Natural killer cell treated with Interleukin-12 subunit alpha and Interleukin-12 subunit beta and Interleukin-15 and Interleukin-18, amount 100 ng/mL, for 72 hours (primary cell): ENCODE data around the gene ZSCAN26. TPM values are rescaled to one million over a fixed set of nuclear protein-coding genes. Genes with fewer than 3 reads are reported as not detected.
"Not testable (repeated sequence)": the region's sequence is repeated elsewhere in the genome, so short reads cannot be mapped to it uniquely, and the experiment has no call there.

Experiments
- ATAC-seq, 2 donors: fragments of 150-1000 bp; cut with Tn5 transposase in 1 of 2; sonication (Bioruptor Pico), chemical (Tn5 transposase) in 1 of 2; 2 replicates each; pipeline ENCODE4 v1.10.0; 2021
- DNase-seq: peaks from one replicate; pipeline ENCODE4 v3.0.0; 2022; ENCODE audit warnings: low spot score
- H3K27ac Mint-ChIP-seq, 2 donors: 1 replicate in 1 of 2; 2 replicates in 1 of 2; pipeline ENCODE4 v1.8.0; 2022; ENCODE audit warnings: mixed read lengths in 2 of 2, mild to moderate bottlenecking in 1 of 2, moderate library complexity in 1 of 2
- H3K27me3 Mint-ChIP-seq, 2 donors: 1 replicate in 1 of 2; 2 replicates in 1 of 2; pipeline ENCODE4 v1.8.0; 2022; ENCODE audit warnings: mixed read lengths in 2 of 2
- H3K36me3 Mint-ChIP-seq: one replicate; pipeline ENCODE4 v1.8.0; 2022; ENCODE audit warnings: mixed read lengths
- H3K4me1 Mint-ChIP-seq, 2 donors: 1 replicate in 1 of 2; 2 replicates in 1 of 2; pipeline ENCODE4 v1.8.0; 2022; ENCODE audit warnings: low read depth in 2 of 2, mixed read lengths in 2 of 2, mild to moderate bottlenecking in 1 of 2
- H3K4me3 Mint-ChIP-seq: one replicate; pipeline ENCODE4 v1.8.0; 2022; ENCODE audit warnings: mixed read lengths
- H3K9me3 Mint-ChIP-seq: 2 replicates; pipeline ENCODE4 v1.8.0; 2022; ENCODE audit warnings: mixed read lengths
- total RNA-seq, 2 donors: library from RNA; stranded (reverse); gene quantifications; one replicate each; pipeline ENCODE4 v1.2.3, GENCODE V29; 2022

Gene ZSCAN26
- total RNA-seq, 2 donors from 2014 or later, result 6.7 to 8.3 TPM

DNA sequence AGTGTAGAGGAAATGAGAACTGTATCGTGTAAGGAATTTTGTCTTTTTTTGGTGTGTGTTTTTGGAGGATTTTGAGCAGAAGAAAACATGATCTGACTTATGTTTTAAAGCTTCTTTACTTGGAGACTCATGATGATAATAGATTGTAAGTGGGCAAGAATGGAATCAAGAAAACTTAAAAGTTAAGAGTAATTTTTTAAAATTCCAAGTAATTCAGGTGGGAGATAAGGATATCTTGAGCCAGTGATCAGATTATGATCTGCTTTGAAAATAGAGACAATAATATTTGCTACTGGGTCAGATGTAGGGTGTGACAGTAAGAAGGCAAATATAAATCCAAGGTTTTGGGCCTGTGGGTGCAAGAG is 734 bp downstream of the ZSCAN26 start:
- no peak overlapping the region for H3K4me3 Mint-ChIP-seq
- no peaks in the 10 kb centered on the region for H3K36me3 Mint-ChIP-seq
- peaks cover 6 to 14% of the 10 kb centered on the region in 2 donors for H3K4me1 Mint-ChIP-seq
- DNase-seq, result no peak
- peaks cover 7 to 9% of the 10 kb centered on the region in 2 donors for H3K27me3 Mint-ChIP-seq
- no peak for ATAC-seq
- no peaks in the 10 kb centered on the region for H3K9me3 Mint-ChIP-seq
- no peak overlapping the region for H3K27ac Mint-ChIP-seq

DNA sequence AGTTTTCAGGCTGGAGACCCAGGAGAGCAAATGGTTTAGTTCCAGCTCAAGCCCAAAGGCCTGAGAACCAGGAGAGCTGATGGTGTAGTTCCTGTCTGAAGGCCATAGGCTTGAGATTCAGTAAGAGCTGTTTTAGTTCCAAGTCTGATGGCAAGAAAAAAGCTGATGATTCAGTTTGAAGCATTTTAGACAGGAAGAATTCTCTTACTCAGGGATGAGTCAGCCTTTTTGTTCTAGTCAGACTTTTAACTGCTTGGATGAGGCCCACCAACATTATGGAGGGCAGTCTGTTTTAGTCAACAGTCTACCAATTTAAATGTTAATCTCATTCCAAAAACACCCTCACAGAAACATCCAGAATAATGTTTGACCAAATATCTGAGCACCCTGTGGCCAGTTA is 2.5 kb downstream of the ZSCAN26 start:
- DNase-seq, result no peak
- H3K4me3 Mint-ChIP-seq, result no peak overlapping the region
- ATAC-seq, result peak in 1 of 2 donors; percentile 52
- peaks cover 6 to 14% of the 10 kb centered on the region in 2 donors for H3K4me1 Mint-ChIP-seq
- peak overlapping the region; percentile 47 to 58 for H3K27ac Mint-ChIP-seq
- H3K36me3 Mint-ChIP-seq, result peaks cover 7% of the 10 kb centered on the region
- no peaks in the 10 kb centered on the region for H3K9me3 Mint-ChIP-seq
- H3K27me3 Mint-ChIP-seq, result peaks cover 2 to 5% of the 10 kb centered on the region in 2 donors

DNA sequence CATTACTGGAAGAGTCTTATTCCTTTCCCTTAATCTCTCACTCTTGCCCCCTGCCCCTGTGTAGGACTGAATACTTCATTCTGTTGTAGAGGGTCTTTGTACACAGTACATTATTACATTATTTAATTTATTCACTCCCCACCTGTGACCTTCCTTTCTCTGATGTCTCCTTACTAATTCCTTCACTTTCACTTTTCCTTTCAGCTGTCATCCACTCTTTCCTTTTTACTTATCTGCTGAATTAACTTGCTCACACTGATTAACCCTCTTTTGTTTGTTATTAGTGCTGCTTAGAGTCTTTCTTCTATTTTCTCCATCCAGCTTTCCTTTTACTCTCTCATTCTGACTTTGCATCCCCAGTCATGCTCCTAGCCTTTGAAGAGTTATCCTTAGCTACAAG is 7.9 kb downstream of the ZSCAN26 start:
- H3K27ac Mint-ChIP-seq, result peak overlapping the region in 1 of 2 donors; percentile 8
- no peaks in the 10 kb centered on the region for H3K9me3 Mint-ChIP-seq
- no peaks in the 10 kb centered on the region for H3K27me3 Mint-ChIP-seq
- peaks cover 31% of the 10 kb centered on the region for H3K36me3 Mint-ChIP-seq
- ATAC-seq (no peak), DNase-seq (no peak)
- H3K4me1 Mint-ChIP-seq, result peaks cover 4 to 16% of the 10 kb centered on the region in 2 donors
- H3K4me3 Mint-ChIP-seq, result no peak overlapping the region

DNA sequence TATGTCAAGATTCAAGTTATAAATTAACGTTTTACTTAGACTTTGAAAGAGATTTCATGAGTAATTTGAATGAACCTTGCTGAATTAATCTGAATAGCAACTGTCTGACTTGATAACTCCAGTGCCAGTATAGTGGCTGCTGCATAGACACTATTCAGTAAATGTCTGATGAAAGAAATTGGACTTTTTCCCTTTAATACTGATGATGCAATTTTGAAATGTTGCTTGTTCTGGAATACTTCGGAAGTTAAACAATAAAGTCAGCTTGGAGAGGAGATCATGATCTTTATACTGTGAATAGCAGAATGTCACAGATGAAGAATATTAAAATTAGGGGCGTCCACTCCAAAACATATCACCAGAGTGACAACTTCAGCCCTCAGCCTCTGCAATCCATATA is 10.8 kb downstream of the ZSCAN26 start:
- no peak overlapping the region for H3K27ac Mint-ChIP-seq
- H3K4me1 Mint-ChIP-seq, result peaks cover 14 to 18% of the 10 kb centered on the region in 2 donors
- no peak overlapping the region for H3K4me3 Mint-ChIP-seq
- peaks cover 42% of the 10 kb centered on the region for H3K36me3 Mint-ChIP-seq
- DNase-seq, result no peak
- peaks cover 11% of the 10 kb centered on the region in 2 donors for H3K27me3 Mint-ChIP-seq
- H3K9me3 Mint-ChIP-seq, result no peaks in the 10 kb centered on the region
- ATAC-seq, result no peak

DNA sequence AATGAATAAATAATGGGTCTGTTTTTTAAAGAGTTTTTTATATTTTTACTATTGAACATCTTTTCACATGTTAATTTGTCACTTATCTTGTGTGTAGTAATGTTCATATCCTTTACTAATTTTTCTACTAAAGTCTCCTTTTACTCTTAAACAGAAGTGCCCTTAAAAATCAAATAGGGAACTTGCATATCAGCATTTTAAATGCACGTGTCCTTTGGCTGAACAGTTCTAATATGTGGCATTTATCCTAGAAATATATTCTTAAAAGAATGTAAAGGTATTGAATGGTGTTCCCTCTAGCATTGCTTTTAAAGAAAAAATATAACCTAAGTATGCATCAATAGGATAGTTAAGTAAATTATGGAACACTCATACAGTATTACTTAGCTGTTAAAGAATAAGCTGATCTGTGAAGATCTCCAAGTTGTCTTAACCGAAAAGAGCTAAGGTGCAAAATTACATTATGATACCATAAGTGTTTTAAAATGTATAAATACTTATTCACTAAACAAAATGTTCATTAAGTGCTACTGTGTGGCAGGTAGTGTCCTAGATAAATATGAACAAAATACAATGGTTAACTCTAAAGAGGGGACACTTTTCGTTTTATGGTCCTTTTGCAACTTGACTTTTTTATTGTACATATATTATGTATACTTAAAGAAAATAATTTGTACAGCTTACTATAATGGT is 13.8 kb downstream of the ZSCAN26 start:
- Mint-ChIP-seq H3K36me3 (peaks cover 28% of the 10 kb centered on the region), H3K4me3 (peak overlapping the region; percentile 77), H3K27ac (no peak overlapping the region), H3K4me1 (peaks cover 10 to 12% of the 10 kb centered on the region in 2 donors), H3K9me3 (no peaks in the 10 kb centered on the region), H3K27me3 (peaks cover 23% of the 10 kb centered on the region in 2 donors)
- DNase-seq (no peak), ATAC-seq (no peak)

DNA sequence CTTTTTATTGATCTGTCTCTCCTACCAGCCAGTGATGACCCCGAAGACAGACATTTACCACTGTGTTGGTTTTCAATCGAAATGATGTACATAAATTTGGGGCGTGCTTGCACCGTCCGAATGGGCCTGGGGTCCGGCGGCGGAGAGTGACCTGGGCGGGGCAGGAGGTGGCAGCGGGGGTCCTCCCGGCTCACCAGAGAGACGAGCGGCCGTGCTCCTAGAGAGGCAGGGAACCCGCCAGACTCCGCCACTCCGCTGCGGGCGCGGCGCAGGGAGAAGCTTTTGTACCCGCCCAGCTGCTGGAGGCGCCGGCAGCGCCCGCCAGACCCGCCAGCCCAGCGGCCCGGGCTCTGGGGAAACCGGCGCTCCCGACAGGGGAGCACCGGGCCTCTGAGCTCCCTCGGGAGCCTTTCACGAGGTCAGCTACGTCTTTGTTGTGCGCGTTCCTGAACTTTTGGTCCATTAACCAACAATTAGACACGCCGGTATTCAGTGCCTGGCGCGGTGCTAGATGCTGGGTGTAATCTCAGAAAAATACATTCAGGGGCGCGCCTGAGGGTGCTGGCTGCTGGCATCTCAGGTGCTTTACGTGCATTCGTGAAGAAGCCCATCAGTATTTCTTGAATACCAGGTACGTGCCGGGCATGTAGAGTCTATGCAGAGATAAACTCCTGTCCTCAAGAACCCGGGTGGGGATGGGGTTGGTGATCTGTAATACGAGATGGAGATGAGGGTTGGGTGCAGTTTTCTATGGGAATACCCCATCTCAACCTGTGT is 14.5 kb downstream of the ZSCAN26 start, which contains the start of gene PGBD1:
Gene PGBD1, plus strand, starts transcription at position 285 of the 777 bp plus-strand sequence. CDS start 2,242 bp downstream, outside the sequence.
- Mint-ChIP-seq H3K9me3 (no peaks in the 10 kb centered on the region), H3K36me3 (peaks cover 21% of the 10 kb centered on the region), H3K4me1 (peaks cover 10 to 12% of the 10 kb centered on the region in 2 donors), H3K27ac (no peak within 1 kb of the TSS), H3K4me3 (peak within 1 kb of the TSS; percentile 77), H3K27me3 (peaks cover 23 to 26% of the 10 kb centered on the region in 2 donors)
- DNase-seq (peak; percentile 71), ATAC-seq (peak; percentile 91 to 92)

DNA sequence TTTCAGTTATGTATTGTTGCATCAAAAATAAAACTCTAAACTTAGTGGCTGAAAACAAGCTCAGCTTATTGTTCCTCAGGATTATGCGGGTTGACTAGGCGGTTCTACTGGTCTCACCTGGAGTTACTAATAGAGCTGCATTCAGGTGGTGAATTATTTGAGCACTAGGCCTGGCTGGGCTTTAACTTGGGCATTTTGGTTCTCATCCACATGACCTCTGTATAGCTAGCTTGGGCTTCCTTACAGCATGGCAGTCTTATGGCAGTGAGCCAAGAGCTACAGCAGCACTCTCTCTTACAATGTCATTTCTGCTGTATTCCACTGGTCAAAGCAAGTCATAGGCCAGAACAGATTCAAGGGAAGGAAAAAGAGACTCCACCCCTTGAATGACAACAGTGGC is 16.0 kb downstream of the ZSCAN26 start:
- ATAC-seq (no peak), DNase-seq (no peak)
- Mint-ChIP-seq H3K27me3 (peaks cover 23 to 30% of the 10 kb centered on the region in 2 donors), H3K4me1 (peaks cover 10 to 12% of the 10 kb centered on the region in 2 donors), H3K4me3 (peak overlapping the region; percentile 22), H3K9me3 (no peaks in the 10 kb centered on the region), H3K27ac (no peak overlapping the region), H3K36me3 (peaks cover 13% of the 10 kb centered on the region)

DNA sequence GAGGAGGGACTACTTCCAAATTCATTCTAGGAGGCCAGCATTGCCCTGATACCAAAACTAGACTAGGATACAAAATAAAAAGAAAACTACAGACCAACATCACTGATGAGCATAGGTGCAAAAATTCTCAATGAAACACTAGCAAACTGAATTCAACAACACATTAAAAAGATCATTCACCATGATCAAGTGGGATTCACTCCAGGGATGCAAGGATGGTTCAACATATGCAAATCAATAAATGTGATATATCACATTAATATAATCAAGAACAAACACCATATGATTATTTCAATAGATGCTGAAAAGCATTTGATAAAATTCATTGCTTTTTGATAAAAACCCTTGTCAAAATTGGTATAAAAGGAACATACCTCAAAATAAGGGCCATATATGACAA is 24.6 kb downstream of the ZSCAN26 start:
- Mint-ChIP-seq H3K4me1 (no peaks in the 10 kb centered on the region), H3K36me3 (no peaks in the 10 kb centered on the region), H3K27me3 (peaks cover 2 to 3% of the 10 kb centered on the region in 2 donors), H3K9me3 (no peaks in the 10 kb centered on the region), H3K27ac (no peak overlapping the region), H3K4me3 (no peak overlapping the region)
- no peak for DNase-seq
- no peak for ATAC-seq

DNA sequence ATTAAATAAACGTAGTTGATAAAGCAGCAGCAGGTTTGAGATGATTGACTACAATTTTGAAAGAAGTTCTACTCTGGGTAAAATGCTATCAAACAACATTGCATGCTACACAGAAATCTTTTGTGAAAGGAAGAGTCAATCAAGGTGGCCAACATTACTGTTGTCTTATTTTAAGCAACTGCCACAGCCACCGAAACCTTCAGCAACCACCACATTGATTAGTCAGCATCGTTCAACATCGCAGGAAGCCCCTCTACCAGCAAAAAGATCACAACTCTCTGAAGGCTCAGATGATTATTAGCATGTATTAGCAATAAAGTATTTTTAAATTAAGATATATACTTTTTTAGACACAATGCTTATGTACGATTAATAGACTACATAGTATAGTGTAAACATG is 28.4 kb downstream of the ZSCAN26 start:
- no peak for ATAC-seq
- Mint-ChIP-seq H3K9me3 (no peaks in the 10 kb centered on the region), H3K4me1 (no peaks in the 10 kb centered on the region), H3K36me3 (no peaks in the 10 kb centered on the region), H3K27me3 (peaks cover 0 to 2% of the 10 kb centered on the region in 2 donors), H3K27ac (no peak overlapping the region), H3K4me3 (no peak overlapping the region)
- DNase-seq, result no peak

DNA sequence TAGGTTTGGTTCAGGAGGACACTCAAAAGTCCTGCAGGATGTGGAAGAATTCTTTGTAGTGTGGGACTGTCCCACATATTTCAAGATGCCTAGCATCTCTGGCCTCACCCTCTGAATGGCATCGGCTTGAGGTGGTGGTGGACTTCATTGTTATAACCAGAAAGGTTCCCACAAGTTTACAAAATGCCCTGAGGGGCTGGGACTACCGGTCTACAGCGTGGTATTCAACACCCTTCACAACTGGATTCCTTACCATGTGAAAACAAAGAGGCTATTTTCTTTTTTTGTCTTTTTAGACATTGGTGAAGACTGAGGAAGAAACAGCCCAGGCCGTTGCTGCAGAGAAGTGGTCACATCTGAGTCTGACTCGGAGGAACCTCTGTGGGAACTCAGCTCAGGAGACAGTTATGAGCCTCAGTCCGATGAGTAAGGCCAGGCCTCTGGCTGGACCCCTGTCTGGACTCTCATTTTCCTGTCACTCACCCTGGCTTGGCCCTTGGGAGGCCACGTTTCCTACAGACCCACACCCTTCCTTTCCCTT is 29.6 kb downstream of the ZSCAN26 start:
- no peaks in the 10 kb centered on the region for H3K36me3 Mint-ChIP-seq
- no peaks in the 10 kb centered on the region for H3K9me3 Mint-ChIP-seq
- no peaks in the 10 kb centered on the region for H3K4me1 Mint-ChIP-seq
- no peak for DNase-seq
- no peaks in the 10 kb centered on the region for H3K27me3 Mint-ChIP-seq
- ATAC-seq, result no peak
- no peak overlapping the region for H3K4me3 Mint-ChIP-seq
- H3K27ac Mint-ChIP-seq, result no peak overlapping the region

DNA sequence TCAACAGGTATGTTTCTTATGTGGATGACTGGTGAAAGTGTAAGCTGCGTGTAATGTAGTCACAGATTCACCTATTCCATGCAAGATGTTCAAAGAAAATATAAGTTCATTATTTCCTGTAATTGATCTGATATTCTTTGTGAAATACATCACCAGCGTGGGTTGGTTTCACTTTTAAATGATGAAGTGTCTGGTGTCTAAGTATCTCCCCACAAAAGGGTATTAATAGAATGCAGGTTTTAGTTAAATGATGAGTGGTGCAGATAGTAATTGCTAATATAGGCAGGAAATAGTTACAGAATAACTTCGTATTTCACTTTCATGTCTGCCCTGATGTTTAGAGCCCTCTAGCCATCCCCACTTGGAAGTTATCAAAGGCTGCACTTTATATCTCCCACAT is 36.6 kb downstream of the ZSCAN26 start:
- no peak for ATAC-seq
- peaks cover 7% of the 10 kb centered on the region for H3K9me3 Mint-ChIP-seq
- H3K27ac Mint-ChIP-seq, result no peak overlapping the region
- H3K4me1 Mint-ChIP-seq, result peaks cover 4 to 6% of the 10 kb centered on the region in 2 donors
- no peak overlapping the region for H3K4me3 Mint-ChIP-seq
- peaks cover 4% of the 10 kb centered on the region for H3K36me3 Mint-ChIP-seq
- H3K27me3 Mint-ChIP-seq, result peaks cover 17 to 20% of the 10 kb centered on the region in 2 donors
- no peak for DNase-seq

DNA sequence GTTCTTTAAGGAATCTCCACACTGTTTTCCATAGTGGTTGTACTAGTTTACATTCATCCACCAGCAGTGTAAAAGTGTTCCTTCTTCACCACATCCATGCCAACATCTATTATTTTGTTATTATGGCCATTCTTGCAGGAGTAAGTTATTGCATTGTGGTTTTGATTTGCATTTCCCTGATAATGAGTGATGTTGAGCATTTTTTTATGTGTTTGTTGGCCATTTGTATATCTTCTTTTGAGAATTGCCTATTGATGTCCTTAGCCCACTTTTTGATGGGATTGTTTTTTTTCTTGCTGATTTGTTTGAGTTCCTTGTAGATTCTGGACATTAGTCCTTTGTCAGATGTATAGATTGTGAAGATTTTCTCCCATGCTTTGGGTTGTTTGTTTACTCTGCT is 39.4 kb downstream of the ZSCAN26 start:
- H3K4me1 Mint-ChIP-seq, H3K27ac Mint-ChIP-seq, H3K36me3 Mint-ChIP-seq, DNase-seq, H3K9me3 Mint-ChIP-seq, ATAC-seq, H3K4me3 Mint-ChIP-seq: not testable (repeated sequence)
- peaks cover 33 to 35% of the 10 kb centered on the region in 2 donors for H3K27me3 Mint-ChIP-seq

DNA sequence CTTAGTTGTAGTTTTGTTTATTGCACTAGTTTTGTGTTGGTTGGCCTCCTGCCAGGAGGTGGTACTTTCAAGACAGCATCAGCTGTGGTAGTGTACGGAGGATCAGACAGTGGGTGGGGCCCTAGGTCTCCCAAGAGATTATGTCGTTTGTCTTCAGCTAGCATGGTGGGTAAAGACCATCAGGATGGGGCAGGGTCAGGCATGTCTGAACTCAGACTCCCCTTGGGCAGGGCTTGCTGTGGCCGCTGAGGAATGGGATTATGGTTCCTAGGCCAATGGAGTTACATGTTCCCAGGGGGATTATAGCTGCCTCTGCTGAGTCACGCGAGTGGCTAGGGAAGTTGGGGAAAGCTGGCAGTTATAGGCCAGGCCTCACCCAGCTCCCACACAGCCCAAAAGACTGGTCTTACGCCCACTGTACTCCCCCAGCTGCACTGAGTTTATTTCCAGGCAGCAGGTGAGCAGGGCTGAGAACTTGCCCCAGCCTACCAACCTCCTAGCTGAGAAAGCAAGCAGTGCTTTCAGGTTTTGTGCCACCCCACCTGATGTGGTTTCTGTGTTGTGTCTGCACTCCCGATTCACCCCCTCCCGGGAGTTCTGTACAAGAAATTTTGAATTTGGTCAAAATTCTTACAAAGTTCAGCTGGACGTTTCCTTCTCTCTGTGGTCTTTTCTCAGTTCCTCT is 44.3 kb downstream of the ZSCAN26 start:
- Mint-ChIP-seq H3K27me3 (peaks cover 43 to 59% of the 10 kb centered on the region in 2 donors), H3K36me3 (peaks cover 7% of the 10 kb centered on the region), H3K9me3 (peaks cover 7% of the 10 kb centered on the region), H3K27ac (no peak overlapping the region), H3K4me1 (no peaks in the 10 kb centered on the region), H3K4me3 (no peak overlapping the region)
- DNase-seq, result no peak
- ATAC-seq, result no peak
